Measurements from ENCODE around the gene WDR46.

Gene WDR46, protein sequence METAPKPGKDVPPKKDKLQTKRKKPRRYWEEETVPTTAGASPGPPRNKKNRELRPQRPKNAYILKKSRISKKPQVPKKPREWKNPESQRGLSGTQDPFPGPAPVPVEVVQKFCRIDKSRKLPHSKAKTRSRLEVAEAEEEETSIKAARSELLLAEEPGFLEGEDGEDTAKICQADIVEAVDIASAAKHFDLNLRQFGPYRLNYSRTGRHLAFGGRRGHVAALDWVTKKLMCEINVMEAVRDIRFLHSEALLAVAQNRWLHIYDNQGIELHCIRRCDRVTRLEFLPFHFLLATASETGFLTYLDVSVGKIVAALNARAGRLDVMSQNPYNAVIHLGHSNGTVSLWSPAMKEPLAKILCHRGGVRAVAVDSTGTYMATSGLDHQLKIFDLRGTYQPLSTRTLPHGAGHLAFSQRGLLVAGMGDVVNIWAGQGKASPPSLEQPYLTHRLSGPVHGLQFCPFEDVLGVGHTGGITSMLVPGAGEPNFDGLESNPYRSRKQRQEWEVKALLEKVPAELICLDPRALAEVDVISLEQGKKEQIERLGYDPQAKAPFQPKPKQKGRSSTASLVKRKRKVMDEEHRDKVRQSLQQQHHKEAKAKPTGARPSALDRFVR

DNA sequence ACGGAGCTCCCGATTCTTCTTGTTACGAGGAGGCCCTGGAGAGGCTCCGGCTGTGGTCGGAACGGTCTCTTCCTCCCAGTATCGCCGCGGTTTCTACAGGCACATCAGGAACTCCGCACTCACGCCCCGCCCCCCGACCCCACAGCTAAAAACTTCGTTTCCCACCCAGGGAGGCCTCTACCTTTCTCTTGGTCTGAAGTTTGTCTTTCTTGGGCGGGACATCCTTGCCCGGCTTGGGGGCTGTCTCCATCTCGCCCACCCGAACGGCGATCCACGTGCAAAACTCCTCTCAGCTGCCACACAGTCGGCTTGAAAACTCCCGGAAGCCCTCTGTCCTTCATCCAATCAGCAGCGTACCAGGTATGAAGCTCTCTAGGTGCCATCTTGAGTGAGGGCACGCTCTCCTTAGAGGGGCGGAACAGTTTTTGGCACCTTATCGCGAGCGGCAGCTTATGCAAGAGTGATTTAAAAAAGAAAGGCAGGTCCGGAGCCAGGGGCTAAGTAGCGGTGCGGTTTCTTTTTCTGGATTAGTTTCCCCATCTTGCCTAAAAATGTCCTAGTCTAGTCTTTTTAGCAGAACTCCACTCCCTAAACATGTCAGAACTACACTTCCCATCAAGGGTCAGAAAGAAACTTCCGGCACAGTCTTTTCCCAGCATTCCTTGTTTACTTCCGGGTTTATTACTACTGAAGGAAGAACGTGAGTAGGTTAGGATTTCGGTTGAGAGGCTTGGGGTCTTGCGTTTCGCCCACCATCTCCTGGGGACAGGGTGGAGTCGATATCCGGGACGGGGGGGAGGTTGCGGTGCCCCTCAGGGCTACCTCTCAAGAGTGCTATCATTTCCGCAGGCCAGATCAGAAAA is at the start of gene WDR46, which contains the start of gene PFDN6:
Gene WDR46 (minus strand): TSS at position 319 of the 863 bp plus-strand sequence. CDS start 69 bp downstream, at position 250.
Gene PFDN6 (plus strand): TSS at position 681 of the 863 bp plus-strand sequence. CDS start 256 bp downstream, outside the sequence.
- DNase-seq (ENCODE audit: low read depth): peak; percentile 93

DNA sequence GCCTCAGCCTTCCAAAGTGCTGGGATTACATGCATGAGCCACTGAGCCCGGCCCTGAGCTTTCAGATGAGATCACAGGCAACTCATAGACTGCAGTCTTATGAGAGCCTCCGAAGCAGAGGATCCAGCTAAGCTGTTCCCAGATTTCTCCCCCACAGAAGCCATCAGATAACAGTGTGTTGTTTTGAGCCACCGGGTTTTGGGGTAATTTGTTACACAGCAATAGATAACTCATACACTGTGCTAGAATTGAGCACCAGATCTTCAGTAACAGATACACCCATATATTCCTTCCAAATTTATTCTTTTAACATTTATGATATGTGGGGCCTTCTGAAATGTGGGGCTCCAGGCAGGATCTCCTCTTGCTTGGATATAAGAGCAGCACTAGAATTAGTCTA is 47.5 kb upstream of the WDR46 start:
- DNase-seq (ENCODE audit: low read depth): no peak

DNA sequence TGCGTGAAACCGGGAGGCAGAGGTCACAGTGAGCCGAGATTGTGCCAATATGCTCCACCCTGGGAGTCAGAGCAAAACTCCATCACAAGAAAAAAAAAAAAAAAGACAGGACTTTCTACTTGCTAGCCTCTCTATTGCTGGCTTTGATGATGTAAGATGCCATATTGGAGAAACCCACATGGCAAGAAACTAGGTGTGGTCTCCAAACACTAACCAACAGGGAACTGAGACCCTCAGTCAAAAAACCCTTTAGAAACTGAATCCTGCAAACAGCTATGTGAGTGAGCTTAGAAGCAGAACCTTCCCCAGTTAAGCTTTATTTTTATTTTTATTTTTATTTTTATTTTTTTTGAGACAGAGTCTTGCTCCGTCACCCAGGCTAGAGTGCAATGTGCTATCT is 46.9 kb upstream of the WDR46 start:
- no peak for DNase-seq (ENCODE audit: low read depth)

DNA sequence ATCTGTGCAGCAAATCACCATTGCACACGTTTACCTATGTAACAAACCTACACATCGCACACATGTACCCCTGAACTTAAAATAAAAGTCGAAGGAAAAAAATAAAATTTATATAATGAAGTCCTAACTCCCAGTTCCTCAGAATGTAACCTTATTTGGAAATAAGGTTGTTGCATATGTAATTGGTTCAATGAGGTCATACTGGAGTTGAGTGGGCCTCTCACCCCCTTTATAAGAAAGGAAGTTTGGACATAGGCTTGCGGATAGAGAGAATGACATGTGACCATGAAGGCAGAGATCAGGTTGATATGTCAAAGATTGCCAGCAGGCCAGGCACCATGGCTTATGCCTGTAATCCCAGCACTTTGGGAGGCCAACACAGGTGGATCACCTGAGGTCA is 44.6 kb upstream of the WDR46 start:
- DNase-seq (ENCODE audit: low read depth): no peak

DNA sequence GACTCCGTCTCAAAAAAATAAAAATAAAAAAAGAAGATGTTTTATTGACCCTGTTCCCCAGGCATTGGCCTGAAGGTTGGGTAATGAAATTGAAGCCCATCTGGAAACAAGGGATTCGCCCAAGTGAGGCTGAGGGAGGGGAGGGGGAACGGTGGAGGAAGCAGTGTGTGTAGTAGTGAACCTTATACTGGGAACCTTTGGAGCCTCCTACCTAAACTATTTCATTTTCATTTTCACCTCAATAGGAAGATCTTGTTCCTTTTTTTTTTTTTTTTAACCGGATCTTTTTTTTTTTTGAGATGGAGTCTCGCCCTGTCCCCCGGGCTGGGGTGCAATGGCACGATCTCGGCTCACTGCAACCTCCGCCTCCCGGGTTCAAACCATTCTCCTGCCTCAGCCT is 41.7 kb upstream of the WDR46 start:
- no peak for DNase-seq (ENCODE audit: low read depth)

DNA sequence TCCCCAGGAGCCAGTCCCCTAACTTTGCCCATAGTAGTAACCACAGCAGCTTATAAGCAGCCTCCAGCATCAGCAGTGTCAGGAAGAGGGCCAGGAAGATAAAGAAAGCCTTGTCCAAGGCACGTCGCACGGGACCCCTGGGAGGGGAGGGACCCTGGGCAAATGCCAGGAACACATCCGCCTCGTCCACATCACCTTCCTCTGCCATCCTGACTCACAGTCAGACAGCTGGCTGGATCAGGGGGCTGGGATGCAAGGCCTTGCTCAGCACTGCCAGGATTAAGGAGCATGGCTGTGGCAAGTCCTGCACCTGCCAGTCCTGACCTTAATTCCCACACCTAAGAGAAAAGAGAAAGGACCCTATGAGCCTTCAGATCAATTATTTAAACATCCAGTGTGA is 40.0 kb upstream of the WDR46 start:
- DNase-seq (ENCODE audit: low read depth): no peak

DNA sequence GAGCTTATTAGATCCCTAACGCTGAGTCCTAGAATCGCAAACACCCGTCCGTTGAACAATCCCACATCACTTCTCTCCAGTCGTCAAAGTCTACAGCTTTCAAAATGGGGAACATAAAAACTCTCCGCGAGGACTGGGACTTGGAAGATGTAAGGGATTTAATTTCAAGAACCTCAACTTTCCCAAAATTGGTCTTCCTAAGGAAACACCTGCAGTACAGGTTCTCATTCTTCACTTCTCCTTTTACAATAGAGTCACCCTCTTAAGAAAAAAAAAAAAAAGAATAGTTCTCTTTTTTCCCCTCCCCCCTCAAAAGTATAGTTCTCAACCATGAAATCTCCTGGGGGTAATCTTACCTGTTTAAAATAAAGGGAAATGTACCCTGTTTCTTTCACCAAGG is 35.1 kb upstream of the WDR46 start:
- no peak for DNase-seq (ENCODE audit: low read depth)

DNA sequence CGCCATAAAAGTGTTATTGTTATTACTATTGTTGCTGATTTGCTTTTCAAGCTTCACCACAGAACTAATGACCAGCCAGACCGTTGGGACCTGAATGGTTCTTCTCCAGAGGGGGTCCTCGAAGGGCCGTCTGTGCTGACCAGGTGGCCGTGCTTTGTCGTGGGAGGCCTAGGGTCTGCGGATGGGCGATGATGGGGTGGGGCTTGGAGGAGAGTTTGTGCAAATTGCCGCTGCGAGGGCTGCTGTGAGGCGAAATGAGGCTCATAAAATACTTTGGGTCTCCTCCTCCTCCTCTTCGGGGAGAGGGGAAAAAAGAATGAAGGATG is 34.5 kb upstream of the WDR46 start:
- no peak for DNase-seq (ENCODE audit: low read depth)

DNA sequence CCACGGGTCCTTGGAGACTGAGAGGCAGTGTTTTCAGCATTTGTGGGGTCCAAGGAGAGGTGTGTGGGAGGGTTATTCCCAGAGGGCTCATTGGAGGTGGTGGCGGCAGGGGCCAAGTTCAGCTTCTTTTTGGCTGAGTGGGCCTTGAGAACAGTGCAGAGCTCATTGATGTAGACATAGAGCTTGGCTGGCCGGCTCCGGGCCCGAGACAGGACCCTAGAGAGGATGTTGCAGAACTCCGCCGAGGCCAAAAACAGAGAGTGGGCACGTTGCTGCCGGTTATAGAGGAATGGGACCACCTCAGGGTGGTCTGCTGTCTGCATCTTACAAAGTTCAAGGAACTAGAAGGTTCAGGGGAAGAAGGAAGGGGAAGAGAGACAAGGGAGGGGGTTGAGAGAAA is 32.2 kb upstream of the WDR46 start:
- no peak for DNase-seq (ENCODE audit: low read depth)

DNA sequence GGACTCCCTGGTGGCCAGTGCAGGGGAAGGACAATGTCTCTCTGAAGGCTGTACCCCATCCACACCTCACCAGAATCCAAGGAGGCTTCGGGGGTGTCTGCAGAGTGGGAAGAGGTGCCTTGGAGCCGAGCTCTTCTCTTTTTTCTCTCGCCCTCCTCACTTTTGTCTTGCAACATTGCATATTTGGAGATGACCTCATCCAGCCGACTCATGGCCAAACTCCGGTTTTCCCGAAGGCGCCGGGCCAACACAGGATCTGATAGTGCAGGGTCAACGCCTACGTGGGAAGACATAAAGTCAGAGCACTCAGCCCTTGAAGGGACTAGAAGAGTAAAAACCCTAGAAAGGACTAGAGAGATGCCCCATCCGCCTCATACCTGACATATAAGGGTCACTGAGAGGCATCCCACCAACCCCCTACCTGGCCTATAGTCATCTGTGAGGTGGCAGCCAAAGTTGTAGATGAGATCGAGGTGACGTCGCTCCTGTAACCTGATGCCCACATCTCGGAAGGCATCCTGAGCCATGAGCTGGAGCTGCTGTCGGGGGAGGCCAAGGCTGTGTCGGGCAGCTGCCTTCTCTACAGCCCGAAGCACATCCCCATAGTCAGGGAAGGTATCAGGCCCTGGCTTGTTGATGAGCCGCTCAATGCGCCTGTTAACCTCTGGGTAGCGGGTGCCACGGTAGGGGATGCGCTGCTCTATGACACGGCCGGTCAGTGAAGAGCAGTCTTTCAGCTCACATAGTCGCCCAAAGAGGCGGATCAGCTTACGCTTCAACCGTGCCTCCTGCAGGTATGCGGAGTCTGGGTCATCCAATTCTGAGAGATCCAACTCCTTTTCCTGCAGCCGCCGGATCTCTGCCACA is 31.5 kb upstream of the WDR46 start:
- peak; percentile 96 for DNase-seq (ENCODE audit: low read depth)

DNA sequence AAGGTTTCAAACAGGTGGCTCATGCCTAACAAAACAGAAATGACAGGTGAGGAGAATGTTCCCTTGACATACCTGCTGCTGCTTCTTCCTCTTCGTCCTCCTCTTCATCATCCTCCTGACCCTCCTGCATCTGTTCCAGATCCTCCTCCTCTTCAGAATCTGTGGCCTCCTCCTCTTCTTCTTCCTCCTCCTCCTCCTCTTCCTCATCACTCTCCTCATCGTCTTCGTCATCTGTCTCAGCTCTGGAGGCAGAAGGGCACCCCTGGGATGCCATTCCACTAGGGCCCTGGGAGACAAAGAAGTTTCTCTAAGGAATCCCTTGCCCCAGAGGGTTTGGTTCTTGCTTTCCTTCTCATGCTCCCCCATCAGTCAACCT is 30.9 kb upstream of the WDR46 start:
- DNase-seq (ENCODE audit: low read depth): no peak

DNA sequence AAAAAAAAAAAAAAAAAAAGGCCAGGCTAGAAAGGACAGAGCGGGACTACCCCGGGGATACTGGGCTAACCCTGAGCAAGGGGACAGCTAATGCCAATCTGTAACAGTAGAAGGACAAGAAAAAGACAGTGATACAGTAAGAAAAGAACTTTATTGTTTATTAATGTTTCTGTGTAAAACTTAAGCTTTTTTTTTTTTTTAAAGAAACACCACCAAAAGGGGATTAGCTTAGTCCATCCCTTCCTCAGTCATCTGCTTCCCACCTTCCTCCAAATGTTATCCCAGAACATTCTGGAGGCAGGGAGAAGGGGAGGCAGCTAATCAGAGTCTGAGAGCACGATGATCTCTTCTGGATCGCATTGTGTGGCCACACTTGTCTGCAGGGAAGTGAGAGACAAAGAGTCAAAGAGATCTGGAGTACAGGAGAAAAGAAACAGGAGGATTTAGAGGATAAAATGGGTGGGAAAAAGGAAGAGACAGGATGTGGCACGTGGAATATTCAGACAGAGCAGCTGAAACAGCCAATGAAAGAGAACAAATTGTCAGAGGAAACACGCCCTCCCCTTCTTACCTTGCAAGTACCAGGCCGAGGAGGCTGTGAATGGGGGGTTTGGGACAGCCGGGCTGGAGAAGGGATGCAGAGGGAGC is 29.5 kb upstream of the WDR46 start:
- DNase-seq (ENCODE audit: low read depth): no peak

DNA sequence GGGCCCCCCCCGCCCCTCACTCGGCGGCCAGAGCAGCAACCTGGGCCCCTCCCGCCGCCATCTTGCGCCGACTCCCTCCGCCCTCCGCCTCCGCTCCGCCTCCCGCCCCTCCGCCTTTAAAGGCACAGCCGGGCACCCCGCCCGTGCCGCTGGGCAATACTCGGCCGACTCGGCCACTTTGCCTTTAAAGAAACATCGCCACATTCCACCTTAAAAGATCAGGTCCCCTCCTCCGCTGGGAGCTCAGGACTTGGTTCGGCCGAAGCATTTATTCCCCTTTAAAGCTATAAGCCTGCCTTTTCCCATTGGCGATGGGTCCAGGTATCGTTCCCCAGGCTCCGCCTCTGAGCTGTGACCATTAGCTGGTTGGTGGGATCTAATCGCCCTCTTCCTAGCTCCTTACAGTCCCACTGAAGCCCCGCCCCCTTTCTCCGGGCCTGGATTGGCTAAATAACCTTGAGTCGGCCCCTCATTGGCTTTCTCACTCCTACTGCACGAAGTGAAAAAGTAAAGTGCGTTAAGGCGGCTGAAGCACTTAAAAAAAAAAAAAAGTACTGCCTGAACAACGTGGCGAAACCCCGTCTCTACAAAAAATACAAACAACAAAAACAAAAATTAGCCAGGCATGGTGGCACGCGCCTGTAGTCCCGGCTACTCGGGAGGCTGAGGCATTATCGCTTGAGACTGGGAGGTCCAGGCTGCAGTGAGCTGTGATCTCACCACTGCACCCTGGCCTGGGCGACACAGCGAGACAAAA is 28.8 kb upstream of the WDR46 start, which contains the start of gene ZBTB22:
Gene ZBTB22 (minus strand): TSS at position 76 of the 757 bp plus-strand sequence. CDS start 828 bp downstream, outside the sequence.
- peak; percentile 100 for DNase-seq (ENCODE audit: low read depth)

DNA sequence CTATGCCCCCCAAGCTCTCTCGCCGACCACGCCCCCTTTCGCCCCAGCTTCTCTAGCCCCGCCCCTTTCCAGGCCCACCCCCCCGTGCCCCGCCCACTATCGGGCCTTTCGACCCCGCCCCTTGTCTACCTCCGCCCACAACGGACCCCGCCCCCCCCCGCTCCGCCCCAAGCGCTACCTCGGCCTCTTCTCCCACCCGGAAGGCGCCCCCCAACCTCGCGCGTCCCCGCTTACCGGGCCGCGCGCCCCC is 28.3 kb upstream of the WDR46 start:
- DNase-seq (ENCODE audit: low read depth): no peak

DNA sequence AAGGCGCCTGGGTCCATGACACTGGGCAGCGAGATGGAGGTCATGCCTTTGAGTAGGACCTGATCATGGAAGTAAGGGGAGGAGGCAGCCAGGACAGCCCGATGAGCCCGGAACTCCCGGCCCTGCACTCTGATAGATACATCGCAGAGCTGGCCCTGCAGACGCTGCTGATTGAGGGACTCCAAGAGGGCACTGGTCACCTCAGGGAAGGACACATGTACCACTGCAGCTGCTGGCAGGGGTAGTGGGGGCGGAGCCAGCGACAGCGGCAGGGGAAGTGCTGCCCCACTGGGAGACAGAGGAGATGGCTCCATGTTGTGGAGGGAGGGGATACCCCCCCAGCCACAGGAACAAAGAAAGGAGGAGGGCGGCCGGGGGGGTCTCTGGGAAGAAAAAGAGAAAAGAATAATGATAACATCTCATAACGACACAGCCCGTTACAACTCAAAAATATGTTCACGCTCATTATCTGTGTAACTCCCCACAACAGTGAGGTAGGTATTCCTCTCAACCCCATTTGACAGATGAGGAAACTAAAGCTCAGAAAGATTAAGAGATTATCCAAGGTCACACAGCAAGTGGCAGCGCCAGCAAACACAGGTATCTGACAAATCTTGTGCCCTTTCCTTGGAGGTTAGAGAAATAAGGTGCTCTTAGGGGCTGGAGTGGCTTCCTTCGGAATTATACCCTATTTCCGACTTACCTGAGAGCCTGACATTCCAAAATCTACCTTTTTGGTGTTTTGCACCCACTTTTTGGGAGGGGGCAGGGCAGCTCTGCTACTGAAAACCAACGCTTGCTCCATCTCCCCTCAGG is 27.8 kb upstream of the WDR46 start:
- no peak for DNase-seq (ENCODE audit: low read depth)

DNA sequence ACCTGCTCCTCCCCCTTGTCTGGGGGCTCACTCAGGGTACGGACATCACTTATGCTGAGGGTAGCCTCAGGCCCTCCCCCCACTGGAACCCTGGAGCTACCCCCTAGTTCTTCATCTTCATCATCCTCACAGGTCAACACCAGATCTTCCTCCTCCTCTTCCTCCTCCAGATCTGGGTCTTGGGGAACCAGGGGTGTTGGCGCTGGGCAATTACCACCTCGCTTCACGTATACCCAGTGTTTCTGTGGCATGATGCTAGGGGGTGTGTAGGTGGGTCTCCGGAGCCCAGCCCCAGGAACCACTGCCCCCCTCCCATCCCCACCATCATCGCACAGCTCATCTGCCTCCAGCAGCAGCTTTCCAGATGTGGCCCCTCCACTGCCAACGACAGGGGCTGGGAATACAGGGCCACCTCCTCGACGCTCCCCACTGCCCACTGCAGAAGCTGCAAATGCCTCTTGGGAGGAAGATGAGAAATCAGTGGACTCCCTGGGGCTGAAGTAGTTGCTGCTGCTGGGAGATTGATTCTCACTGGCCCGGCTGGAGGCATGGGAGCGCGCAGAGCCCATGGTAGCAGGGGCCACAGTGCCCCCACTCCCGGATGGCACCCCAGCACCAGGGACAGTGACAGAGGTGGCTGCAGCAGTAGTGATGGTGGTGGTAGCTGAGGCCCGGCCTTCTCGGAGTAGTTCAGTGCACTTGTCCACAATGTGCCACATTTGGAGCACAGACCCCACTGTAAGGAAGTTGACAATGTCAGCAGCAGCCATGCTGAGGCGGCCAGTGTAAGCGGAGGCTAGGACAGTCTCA is 27.0 kb upstream of the WDR46 start:
- no peak for DNase-seq (ENCODE audit: low read depth)

DNA sequence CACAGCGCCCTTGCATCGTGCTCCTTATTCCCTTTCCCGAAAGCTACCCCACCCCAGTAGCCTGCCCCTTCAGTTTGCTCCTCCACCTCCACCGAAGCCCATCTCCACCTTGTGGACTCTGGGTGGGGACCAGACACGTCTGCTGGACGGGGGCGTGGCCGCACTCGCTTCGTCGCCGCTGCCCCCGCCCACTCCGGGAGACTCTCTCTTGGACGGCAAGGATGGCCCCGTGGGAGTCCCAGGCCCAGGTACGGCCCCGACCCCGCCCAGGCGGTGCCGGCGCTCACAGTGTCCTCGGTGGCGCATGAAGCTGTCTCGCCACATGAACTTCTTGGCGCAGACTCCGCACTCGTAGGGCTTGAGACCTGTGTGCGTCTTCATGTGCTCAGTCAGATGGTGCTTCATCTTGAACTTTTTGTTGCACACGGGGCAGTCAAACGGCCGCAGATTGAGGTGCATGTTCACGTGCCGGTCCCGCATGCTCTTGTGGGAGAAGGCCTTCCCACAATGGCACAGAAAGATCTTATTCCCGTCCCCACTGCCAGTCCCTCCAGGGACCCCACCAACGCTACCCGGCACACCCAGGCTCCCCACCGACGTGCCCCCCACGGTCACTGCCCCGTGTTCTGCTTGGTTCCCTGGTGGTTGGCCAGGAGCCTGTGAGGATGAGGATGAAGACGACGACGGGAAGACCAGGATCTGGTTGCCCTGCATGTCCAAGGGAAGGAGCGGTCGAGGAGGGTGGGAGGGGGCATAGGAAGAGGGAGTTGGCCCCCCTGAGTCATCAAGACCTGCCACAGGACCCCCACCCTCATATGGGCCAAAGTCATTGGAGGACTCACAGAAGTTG is 26.1 kb upstream of the WDR46 start:
- DNase-seq (ENCODE audit: low read depth): peak; percentile 31

DNA sequence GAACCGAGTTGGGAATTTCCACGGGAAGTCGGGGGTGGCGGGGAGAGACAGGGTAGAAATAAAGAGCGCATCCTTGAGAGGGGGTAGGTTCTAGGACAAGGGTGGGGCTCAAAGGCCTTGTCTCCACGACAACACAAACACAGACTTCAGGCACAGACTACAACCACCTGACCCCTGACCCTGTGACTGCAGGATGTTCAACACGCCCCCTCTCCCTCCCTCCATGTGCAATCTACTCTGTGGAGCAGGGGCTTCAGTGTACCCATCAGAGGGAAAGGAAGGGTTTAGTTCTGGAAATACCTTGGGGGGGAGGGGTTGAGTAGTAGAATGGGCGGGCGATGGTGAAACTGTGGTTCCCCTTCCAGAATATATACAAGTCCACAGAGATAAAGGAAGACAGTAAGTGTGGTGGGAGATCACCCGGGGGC is 25.5 kb upstream of the WDR46 start:
- DNase-seq (ENCODE audit: low read depth): peak; percentile 86
